Measurements from ENCODE around the gene FAM168B. TPM values are rescaled to one million over a fixed set of nuclear protein-coding genes. Genes with fewer than 3 reads are reported as not detected.

FAM168B gene
- total and polyA plus RNA-seq, 2 donors, result 24.2 to 31.4 TPM

GRCh38 chr2:131052741-131053263 is 40.5 kb downstream of the FAM168B start:
- H3K9me3 ChIP-seq (ENCODE audit: control insufficient read depth in 2 of 2, insufficient read depth in 1 of 2, low read length in 1 of 2), result no peaks in the 10 kb centered on the region
- H3K36me3 ChIP-seq (ENCODE audit: control insufficient read depth in 2 of 2, insufficient read depth in 2 of 2, low read length in 1 of 2), result peaks cover 86% of the 10 kb centered on the region in 2 donors
- H3K4me3 ChIP-seq (ENCODE audit: low read length in 2 of 2), result no peak overlapping the region
- no peak for DNase-seq (ENCODE audit: low read depth in 6 of 9, low spot score in 9 of 9)
- H3K27ac ChIP-seq (ENCODE audit: low read depth in 1 of 2, low read length in 1 of 2), result no peak overlapping the region
- 97% methylated on average over 8 of the region's 8 CpGs for WGBS
- no peaks in the 10 kb centered on the region for H3K27me3 ChIP-seq (ENCODE audit: control insufficient read depth in 2 of 2, insufficient read depth in 1 of 2, low read length in 1 of 2)
- H3K4me1 ChIP-seq (ENCODE audit: control insufficient read depth in 2 of 2, insufficient read depth in 2 of 2, low read length in 2 of 2), result no peaks in the 10 kb centered on the region

- WGBS, result over 99% methylated on average over 8 of the region's 8 CpGs
- no peak overlapping the region for H3K4me3 ChIP-seq (ENCODE audit: low read length in 2 of 2)
- H3K4me1 ChIP-seq (ENCODE audit: control insufficient read depth in 2 of 2, insufficient read depth in 2 of 2, low read length in 2 of 2), result no peaks in the 10 kb centered on the region
- DNase-seq (ENCODE audit: low read depth in 6 of 9, low spot score in 9 of 9), result no peak
- H3K27ac ChIP-seq (ENCODE audit: low read depth in 1 of 2, low read length in 1 of 2), result no peak overlapping the region
- H3K27me3 ChIP-seq (ENCODE audit: control insufficient read depth in 2 of 2, insufficient read depth in 1 of 2, low read length in 1 of 2), result no peaks in the 10 kb centered on the region
- peaks cover 84 to 86% of the 10 kb centered on the region in 2 donors for H3K36me3 ChIP-seq (ENCODE audit: control insufficient read depth in 2 of 2, insufficient read depth in 2 of 2, low read length in 1 of 2)
- H3K9me3 ChIP-seq (ENCODE audit: control insufficient read depth in 2 of 2, insufficient read depth in 1 of 2, low read length in 1 of 2), result no peaks in the 10 kb centered on the region
Observed at GRCh38 chr2:131050896-131051295, 42.4 kb downstream of the FAM168B start.

GRCh38 chr2:131049150-131049718 is 44.0 kb downstream of the FAM168B start:
- Histone ChIP-seq H3K4me3 (ENCODE audit: low read length in 2 of 2) (no peak overlapping the region), H3K27me3 (ENCODE audit: control insufficient read depth in 2 of 2, insufficient read depth in 1 of 2, low read length in 1 of 2) (no peaks in the 10 kb centered on the region), H3K27ac (ENCODE audit: low read depth in 1 of 2, low read length in 1 of 2) (no peak overlapping the region), H3K4me1 (ENCODE audit: control insufficient read depth in 2 of 2, insufficient read depth in 2 of 2, low read length in 2 of 2) (no peaks in the 10 kb centered on the region), H3K36me3 (ENCODE audit: control insufficient read depth in 2 of 2, insufficient read depth in 2 of 2, low read length in 1 of 2) (peaks cover 68 to 69% of the 10 kb centered on the region in 2 donors), H3K9me3 (ENCODE audit: control insufficient read depth in 2 of 2, insufficient read depth in 1 of 2, low read length in 1 of 2) (no peaks in the 10 kb centered on the region)
- DNase-seq (ENCODE audit: low read depth in 6 of 9, low spot score in 9 of 9), result no peak
- WGBS, result 97% methylated on average over 7 of the region's 7 CpGs

GRCh38 chr2:131048641-131049040 is 44.6 kb downstream of the FAM168B start:
- no peaks in the 10 kb centered on the region for H3K9me3 ChIP-seq (ENCODE audit: control insufficient read depth in 2 of 2, insufficient read depth in 1 of 2, low read length in 1 of 2)
- no peaks in the 10 kb centered on the region for H3K4me1 ChIP-seq (ENCODE audit: control insufficient read depth in 2 of 2, insufficient read depth in 2 of 2, low read length in 2 of 2)
- no peaks in the 10 kb centered on the region for H3K27me3 ChIP-seq (ENCODE audit: control insufficient read depth in 2 of 2, insufficient read depth in 1 of 2, low read length in 1 of 2)
- DNase-seq (ENCODE audit: low read depth in 6 of 9, low spot score in 9 of 9), result no peak
- no peak overlapping the region for H3K27ac ChIP-seq (ENCODE audit: low read depth in 1 of 2, low read length in 1 of 2)
- WGBS, result over 99% methylated on average over 6 of the region's 6 CpGs
- H3K4me3 ChIP-seq (ENCODE audit: low read length in 2 of 2), result no peak overlapping the region
- H3K36me3 ChIP-seq (ENCODE audit: control insufficient read depth in 2 of 2, insufficient read depth in 2 of 2, low read length in 1 of 2), result peaks cover 63 to 66% of the 10 kb centered on the region in 2 donors

- DNase-seq (ENCODE audit: low read depth in 6 of 9, low spot score in 9 of 9), result no peak
- 96% methylated on average over 11 of the region's 11 CpGs for WGBS
- Histone ChIP-seq H3K4me3 (ENCODE audit: low read length in 2 of 2) (no peak overlapping the region), H3K27me3 (ENCODE audit: control insufficient read depth in 2 of 2, insufficient read depth in 1 of 2, low read length in 1 of 2) (no peaks in the 10 kb centered on the region), H3K9me3 (ENCODE audit: control insufficient read depth in 2 of 2, insufficient read depth in 1 of 2, low read length in 1 of 2) (no peaks in the 10 kb centered on the region), H3K36me3 (ENCODE audit: control insufficient read depth in 2 of 2, insufficient read depth in 2 of 2, low read length in 1 of 2) (peaks cover 57 to 65% of the 10 kb centered on the region in 2 donors), H3K27ac (ENCODE audit: low read depth in 1 of 2, low read length in 1 of 2) (no peak overlapping the region), H3K4me1 (ENCODE audit: control insufficient read depth in 2 of 2, insufficient read depth in 2 of 2, low read length in 2 of 2) (peaks cover 0 to 3% of the 10 kb centered on the region in 2 donors)
Observed at GRCh38 chr2:131047920-131048560, 45.2 kb downstream of the FAM168B start.

- Histone ChIP-seq H3K4me1 (ENCODE audit: control insufficient read depth in 2 of 2, insufficient read depth in 2 of 2, low read length in 2 of 2) (peaks cover 6 to 10% of the 10 kb centered on the region in 2 donors), H3K27me3 (ENCODE audit: control insufficient read depth in 2 of 2, insufficient read depth in 1 of 2, low read length in 1 of 2) (no peaks in the 10 kb centered on the region), H3K36me3 (ENCODE audit: control insufficient read depth in 2 of 2, insufficient read depth in 2 of 2, low read length in 1 of 2) (peaks cover 48 to 55% of the 10 kb centered on the region in 2 donors), H3K27ac (ENCODE audit: low read depth in 1 of 2, low read length in 1 of 2) (no peak overlapping the region), H3K4me3 (ENCODE audit: low read length in 2 of 2) (no peak overlapping the region), H3K9me3 (ENCODE audit: control insufficient read depth in 2 of 2, insufficient read depth in 1 of 2, low read length in 1 of 2) (no peaks in the 10 kb centered on the region)
- 98% methylated on average over 18 of the region's 18 CpGs for WGBS
- no peak for DNase-seq (ENCODE audit: low read depth in 6 of 9, low spot score in 9 of 9)
Observed at GRCh38 chr2:131046918-131047652, 46.2 kb downstream of the FAM168B start.

- Histone ChIP-seq H3K9me3 (ENCODE audit: control insufficient read depth in 2 of 2, insufficient read depth in 1 of 2, low read length in 1 of 2) (no peaks in the 10 kb centered on the region), H3K27ac (ENCODE audit: low read depth in 1 of 2, low read length in 1 of 2) (no peak overlapping the region), H3K27me3 (ENCODE audit: control insufficient read depth in 2 of 2, insufficient read depth in 1 of 2, low read length in 1 of 2) (peaks cover 0 to under 1% of the 10 kb centered on the region in 2 donors), H3K4me3 (ENCODE audit: low read length in 2 of 2) (no peak overlapping the region), H3K36me3 (ENCODE audit: control insufficient read depth in 2 of 2, insufficient read depth in 2 of 2, low read length in 1 of 2) (peaks cover 44 to 47% of the 10 kb centered on the region in 2 donors), H3K4me1 (ENCODE audit: control insufficient read depth in 2 of 2, insufficient read depth in 2 of 2, low read length in 2 of 2) (peaks cover 14 to 18% of the 10 kb centered on the region in 2 donors)
- no peak for DNase-seq (ENCODE audit: low read depth in 6 of 9, low spot score in 9 of 9)
- 98% methylated on average over 32 of the region's 32 CpGs for WGBS
Observed at GRCh38 chr2:131046028-131046917, 47.0 kb downstream of the FAM168B start.

GRCh38 chr2:131045286-131046027 is 47.8 kb downstream of the FAM168B start:
- DNase-seq (ENCODE audit: low read depth in 6 of 9, low spot score in 9 of 9), result no peak
- H3K36me3 ChIP-seq (ENCODE audit: control insufficient read depth in 2 of 2, insufficient read depth in 2 of 2, low read length in 1 of 2), result peaks cover 36 to 39% of the 10 kb centered on the region in 2 donors
- no peak overlapping the region for H3K4me3 ChIP-seq (ENCODE audit: low read length in 2 of 2)
- H3K4me1 ChIP-seq (ENCODE audit: control insufficient read depth in 2 of 2, insufficient read depth in 2 of 2, low read length in 2 of 2), result peaks cover 19 to 26% of the 10 kb centered on the region in 2 donors
- H3K27ac ChIP-seq (ENCODE audit: low read depth in 1 of 2, low read length in 1 of 2), result no peak overlapping the region
- WGBS, result 97% methylated on average over 8 of the region's 8 CpGs
- peaks cover 0 to 6% of the 10 kb centered on the region in 2 donors for H3K9me3 ChIP-seq (ENCODE audit: control insufficient read depth in 2 of 2, insufficient read depth in 1 of 2, low read length in 1 of 2)
- H3K27me3 ChIP-seq (ENCODE audit: control insufficient read depth in 2 of 2, insufficient read depth in 1 of 2, low read length in 1 of 2), result peaks cover 0 to 5% of the 10 kb centered on the region in 2 donors

Data from thymus (tissue), 11 donors.